Astrocyte of the hippocampus (primary cell): ENCODE measurements around the gene UBASH3A.
A peak's percentile ranks its signal among the peaks of the same experiment; 100 is the strongest.

Experiments
- DNase-seq: peaks from one replicate; pipeline ENCODE4 v3.0.0; 2011; ENCODE audit warnings: low read depth, low spot score

The UBASH3A gene

DNA sequence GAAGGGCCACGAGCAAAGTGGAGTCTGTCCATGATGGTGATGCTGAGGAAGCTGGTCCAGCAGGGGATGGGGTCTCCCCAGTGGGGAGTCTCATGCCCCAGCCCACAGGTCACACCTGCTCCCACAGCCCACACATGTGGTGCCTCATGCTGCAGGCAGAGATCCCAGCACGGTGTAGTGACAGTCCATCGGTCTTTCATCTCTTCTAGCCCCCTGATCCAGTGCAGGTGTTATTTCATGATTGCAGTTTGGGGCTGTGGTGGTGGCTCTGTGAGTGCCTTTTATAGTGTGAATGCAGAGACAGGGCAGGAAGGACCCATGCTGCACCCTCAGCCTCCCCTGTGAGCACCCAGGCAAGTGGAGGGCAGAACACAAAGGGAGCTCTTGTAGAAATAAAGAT is 45.0 kb downstream of the UBASH3A start:
- DNase-seq: no peak

DNA sequence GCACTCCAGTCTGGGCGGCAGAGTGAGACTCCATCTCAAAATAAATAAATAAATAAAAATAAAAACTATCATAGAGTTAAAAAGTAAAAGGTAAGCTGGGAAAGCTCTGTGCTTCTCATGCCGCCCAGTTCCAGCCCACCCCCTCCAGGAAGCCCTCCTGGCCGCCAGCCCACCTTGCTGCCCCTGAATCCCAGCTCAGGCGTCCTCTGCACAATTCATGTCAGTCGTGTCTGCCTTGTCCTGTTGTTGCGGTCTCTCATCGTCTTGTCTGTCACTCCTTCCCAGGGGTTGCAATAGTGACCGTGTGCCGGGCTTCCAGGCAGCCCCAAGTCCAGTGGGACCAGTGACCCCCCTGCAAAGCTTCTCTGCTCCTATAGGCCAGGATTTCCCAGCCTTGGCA is 48.2 kb downstream of the UBASH3A start:
- DNase-seq: no peak

GRCh38 chr21:42452401-42453223 is 48.9 kb downstream of the UBASH3A start:
- DNase-seq: no peak

GRCh38 chr21:42453224-42453985 is 49.7 kb downstream of the UBASH3A start:
- DNase-seq: no peak

GRCh38 chr21:42453986-42454570 is 50.4 kb downstream of the UBASH3A start:
- DNase-seq: no peak

DNA sequence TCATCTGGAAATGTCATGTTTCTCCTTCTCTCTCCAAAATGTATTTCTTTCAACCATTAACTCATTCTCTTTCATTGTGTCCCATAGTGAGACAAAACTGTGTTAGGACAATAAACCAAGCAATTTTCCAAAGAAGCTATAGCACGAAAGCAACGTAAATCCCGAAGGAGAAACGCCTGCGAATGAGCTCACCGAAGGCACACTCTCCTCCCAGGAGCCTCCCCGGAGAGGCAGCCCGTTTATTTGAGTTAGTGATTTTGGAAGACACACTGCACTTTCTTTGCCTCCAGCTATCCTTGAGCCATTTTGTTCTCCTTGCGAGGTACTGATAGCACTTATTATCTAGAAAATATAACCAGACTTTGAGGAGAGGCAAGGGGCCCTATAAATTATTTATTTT is 51.1 kb downstream of the UBASH3A start:
- DNase-seq: no peak

GRCh38 chr21:42455196-42455595 is 51.5 kb downstream of the UBASH3A start:
- DNase-seq: no peak

GRCh38 chr21:42455754-42456440 is 52.2 kb downstream of the UBASH3A start:
- DNase-seq: no peak

- no peak for DNase-seq
Measured at GRCh38 chr21:42456457-42456856, 52.8 kb downstream of the UBASH3A start.

DNA sequence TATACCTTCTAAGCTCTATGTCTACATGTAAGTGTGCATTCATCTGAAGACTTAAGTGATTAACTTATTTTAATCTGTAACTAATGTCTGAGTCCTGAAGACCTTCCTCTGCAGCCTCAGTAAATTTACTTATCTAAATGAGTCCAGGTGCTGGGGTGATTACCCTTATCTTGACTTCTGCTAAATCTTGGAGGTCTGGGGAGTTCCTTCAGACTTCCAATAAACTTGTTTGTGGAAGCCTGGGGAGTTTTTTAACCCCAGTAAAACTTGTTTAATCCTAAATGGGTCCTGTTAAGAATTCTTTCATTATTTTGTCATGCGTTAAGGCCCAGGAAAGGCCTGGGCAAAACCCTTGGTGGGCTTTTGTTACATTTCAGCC is 55.4 kb downstream of the UBASH3A start:
- DNase-seq: no peak

DNA sequence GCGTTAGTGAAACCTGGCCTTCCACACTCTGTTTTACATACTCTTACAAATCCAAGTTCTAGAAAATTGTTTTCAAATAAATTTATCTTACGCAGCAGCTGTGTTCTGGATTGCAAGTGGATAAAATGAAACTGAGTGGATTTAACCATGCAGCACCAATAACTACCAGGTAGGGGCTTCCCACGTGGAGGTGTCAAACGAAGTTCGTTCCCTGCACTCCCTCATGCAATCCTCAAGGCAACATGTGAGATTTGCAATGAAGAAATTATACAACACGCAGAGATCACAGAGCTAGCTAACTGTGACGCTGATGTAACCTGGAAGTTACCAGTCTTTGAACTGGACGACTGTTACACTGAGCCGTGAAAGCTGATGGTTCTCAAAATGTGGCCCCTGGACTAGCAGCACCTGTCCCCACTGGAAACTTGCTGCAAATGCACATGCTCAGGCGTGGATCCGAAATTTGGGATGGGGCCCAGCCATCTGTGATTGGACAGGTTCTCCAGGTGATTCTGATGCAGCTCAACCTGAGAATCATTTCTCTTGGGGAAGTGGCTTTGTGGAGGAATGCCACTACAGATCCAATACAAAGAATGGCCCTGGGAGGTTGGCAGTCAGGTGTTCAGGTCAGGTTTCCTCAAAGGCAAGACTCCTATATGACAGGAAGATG is 56.0 kb downstream of the UBASH3A start:
- no peak for DNase-seq

GRCh38 chr21:42460391-42461184 is 56.9 kb downstream of the UBASH3A start:
- DNase-seq: no peak

GRCh38 chr21:42461185-42461520 is 57.5 kb downstream of the UBASH3A start:
- DNase-seq: no peak

- no peak for DNase-seq
Measured at GRCh38 chr21:42461881-42462877, 58.5 kb downstream of the UBASH3A start.

GRCh38 chr21:42463861-42464515 is 60.3 kb downstream of the UBASH3A start:
- DNase-seq: peak; percentile 52

GRCh38 chr21:42465008-42465802 is 61.5 kb downstream of the UBASH3A start:
- no peak for DNase-seq

GRCh38 chr21:42465803-42466127 is 62.1 kb downstream of the UBASH3A start:
- DNase-seq: no peak

DNA sequence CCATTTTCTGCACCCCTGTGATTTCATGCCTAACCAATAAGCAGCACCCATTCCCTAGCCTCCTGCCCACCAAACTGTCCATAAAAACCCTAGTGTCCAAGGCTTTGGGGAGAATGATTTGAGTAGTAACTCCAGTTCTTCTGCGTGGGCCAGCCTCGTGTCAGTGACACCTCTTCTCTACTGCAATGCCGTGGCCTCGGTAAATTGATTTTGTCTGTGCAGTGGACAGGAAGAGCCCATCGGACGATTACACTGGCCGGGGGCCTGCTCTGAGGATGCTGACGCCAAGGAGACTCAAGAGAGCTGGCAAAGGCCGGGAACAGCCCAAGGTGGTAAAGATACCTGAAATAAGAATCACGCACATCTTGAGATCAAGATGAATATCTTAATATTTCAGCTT is 63.0 kb downstream of the UBASH3A start:
- no peak for DNase-seq
